NCI-H524 (cell line): ENCODE results near the gene PAEP.

Experiments used
- DNase-seq, 2 experiments: peaks; one replicate each; lab custom pipeline; 2025; lab: John Stamatoyannopoulos, UW

Gene PAEP

GRCh38 chr9:135579889-135580660 is 18.5 kb downstream of the PAEP start:
- DNase-seq = no peak

DNA sequence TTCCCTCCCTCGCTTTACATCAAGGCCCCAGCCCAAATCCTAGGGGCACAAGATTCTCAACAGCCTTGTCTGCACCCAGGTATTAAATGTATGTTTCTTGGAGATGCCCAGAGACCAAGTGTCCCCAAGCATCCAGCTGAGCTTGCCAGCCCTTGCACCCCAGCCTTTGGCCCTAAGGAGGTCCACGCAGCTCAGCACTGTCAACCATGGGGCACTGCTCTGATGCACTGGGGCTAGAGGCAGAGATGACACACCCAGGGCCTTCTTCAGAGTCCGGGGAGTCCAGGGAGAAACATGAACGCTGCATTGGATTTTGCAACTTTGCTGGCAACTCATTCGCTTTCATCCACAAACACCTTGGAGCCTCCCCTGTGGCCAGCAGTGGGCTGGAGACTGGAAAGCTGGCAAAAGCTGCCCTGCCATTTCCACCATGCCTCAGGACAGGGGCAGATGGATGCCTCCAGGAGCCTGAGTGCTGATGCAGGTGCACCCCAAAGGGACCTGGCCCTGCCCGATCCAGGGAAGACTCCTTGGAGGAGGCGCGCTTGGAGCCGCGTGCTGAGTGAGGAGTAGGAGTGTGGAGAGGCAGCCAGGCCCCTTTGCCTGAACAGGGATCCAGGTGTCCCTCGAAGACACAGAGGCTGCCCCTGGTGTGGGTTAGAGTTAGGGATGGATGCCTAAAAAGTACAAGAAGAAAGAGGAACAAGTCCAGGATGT is 19.3 kb downstream of the PAEP start:
- DNase-seq = no peak

GRCh38 chr9:135581636-135582426 is 20.3 kb downstream of the PAEP start:
- no peak for DNase-seq

GRCh38 chr9:135582541-135582940 is 21.0 kb downstream of the PAEP start:
- no peak for DNase-seq

DNA sequence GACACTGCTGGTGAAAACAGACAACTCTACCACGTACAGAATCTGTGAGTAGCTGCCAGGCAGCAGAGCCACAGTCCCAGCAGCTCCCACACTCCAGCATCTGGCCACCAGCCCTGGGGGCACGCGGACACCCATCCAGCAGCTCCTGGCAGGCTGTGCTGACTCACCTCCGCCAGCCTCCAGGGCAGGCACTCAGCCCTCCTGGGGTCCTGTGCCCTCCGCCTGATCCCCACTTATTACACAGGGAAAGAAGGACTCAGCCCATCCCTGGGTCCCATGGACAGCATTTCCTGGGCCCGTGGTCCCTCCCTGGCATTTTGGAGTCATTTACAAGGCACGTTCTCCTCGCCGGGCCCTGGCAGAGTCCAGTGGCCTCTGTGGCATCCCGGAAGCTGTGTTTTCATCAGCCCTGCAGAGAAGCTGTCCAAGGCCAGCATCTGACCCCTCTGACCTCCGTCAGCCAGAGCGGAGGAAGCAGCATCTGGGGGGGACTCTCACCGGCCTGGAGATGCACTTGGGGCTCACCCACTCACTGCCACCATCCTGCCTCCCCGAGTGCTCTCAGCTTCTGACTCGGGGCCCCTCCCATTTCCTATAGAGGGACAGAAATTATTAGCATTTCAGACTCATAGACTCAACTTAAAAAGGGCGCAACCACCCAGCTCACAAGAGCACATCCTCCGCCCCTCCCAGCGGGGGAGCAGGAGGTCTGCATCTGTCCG is 21.6 kb downstream of the PAEP start:
- no peak for DNase-seq

DNA sequence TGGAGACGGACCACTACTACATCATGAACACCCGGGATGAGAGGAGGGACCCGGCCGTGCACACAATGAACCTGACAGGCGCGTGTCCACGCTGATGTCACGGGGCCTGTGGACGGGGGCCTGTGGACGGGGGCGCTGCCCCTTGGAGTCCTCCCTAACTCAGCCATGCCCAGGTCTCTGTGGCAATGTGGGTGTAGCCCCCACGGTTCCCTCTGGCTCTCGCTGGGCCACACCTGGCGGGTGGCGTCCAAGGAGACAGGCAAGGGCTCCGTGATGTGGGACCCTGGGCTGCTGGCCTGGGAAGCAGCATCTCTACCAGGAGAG is 22.1 kb downstream of the PAEP start:
- DNase-seq = no peak

- no peak for DNase-seq
These were observed 22.8 kb downstream of the PAEP start for GRCh38 chr9:135584371-135584770.

DNA sequence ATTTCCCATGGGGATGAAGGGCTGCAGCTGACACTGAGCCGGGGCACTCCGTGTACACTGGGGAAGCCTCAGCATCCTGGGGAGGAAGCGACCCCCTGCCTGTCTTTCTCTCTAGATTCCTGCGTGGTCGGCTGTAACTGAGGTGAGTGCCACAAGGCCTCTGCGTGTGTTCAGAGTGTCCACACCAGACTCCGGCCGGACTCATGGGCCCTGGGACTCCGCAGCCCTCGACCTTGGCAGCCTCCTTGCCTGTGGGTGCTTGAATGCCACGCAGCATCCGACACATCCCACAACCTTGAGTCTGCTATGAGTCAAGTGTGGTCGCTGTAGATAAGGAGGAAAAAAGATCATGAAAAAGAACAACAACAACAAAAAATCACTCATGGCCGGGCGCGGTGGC is 23.4 kb downstream of the PAEP start:
- no peak for DNase-seq

DNA sequence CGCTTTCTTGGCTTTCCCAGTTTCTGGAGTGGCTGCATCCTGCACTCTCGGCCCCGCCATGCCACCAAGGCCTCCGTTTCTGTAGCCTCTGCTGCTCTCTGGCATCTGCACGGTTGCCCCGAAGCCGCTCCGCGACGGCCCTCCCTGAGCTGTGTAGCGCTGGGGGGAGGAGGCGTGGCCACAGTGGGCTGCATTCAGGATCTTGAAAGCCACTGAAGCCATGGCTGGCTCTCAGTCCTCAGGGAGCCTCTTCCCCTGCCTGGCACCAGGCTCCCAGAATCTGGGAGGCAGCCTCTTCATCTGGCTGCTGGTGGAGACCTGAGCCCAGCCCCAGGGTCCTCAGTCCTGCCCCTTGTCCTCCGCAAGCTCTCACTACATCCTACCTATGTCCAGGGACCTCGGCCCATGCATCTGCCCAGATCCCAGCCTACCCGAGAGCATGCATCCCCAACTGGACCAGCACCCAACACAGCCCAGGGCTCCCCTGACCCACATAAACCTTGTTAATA is 25.1 kb downstream of the PAEP start:
- no peak for DNase-seq

GRCh38 chr9:135587658-135588057 is 26.1 kb downstream of the PAEP start:
- DNase-seq = no peak

- no peak for DNase-seq
These were observed 26.8 kb downstream of the PAEP start for GRCh38 chr9:135588371-135588770.

DNA sequence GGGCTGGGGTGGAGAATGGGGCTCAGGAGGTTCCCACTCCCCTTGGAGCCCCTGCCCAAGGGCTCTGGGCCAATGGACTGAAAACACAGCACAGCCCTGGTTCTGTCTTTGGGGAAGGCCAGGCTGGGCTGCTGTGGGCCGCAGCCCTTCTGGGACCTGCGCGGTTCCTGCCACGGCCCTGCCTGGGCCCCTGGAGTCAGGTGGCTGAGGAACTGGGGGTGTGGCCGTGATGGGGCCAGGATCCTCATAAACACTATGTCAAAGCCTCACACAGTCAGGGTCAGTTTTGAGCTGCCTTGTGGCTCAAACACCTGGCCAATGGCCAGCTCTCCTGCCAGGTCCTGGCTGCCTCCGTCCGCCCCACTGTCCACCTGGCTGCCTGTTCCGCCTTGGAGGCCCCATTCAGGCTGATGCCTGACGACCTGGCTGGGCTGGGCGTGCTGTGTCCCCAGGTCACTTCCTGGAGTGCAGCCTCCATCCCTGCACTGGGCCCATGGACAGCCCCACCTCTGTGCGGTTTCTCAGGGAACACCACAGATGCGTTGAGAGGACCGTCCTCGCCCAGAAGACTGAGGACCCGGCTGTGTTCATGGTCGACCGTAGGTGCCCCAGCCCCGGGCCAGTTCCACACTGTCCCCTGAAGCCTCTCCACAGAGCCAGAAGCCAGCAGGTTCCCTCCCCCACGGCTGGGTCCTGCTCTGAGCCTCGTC is 27.5 kb downstream of the PAEP start:
- no peak for DNase-seq

- DNase-seq = no peak
These were observed 28.3 kb downstream of the PAEP start for GRCh38 chr9:135589596-135590485.

- DNase-seq = no peak
These were observed 29.0 kb downstream of the PAEP start for GRCh38 chr9:135590486-135591079.

DNA sequence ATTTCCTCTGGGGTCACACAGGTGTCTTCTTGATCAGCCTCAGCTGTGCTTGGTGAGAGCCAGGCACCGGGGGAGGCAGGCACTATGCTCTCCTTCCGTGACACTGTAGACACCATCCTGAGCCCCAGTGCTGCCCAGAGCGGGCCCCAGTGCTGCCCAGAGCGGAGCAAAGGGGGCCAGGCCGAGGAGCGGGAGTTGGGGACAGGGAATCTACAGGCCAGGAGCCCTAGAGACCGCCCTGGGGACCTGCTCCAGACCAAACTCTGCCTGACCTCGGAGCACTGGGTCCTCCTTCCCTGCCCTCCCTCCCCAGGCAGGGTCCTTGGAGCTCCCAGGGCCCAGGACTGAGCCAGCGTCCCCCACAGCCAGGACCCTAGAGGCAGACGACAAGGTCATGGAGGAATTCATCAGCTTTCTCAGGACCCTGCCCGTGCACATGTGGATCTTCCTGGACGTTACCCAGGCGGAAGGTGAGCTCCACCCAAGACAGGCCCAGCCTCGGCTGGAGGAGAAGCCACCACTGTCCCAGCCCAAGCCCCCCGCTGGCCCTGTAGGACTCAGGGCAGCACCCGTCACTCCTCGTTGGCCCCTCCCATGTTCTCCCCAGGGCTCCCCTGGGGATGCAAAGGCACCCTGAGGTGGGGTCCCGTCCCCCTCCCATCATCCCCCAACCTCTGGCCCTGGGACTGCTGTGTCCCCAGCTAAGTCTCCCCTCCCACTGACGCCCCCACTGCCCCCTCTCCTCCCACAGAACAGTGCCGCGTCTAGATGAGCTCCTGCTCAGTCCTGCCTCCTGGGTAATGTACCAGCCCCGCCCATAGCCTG is 30.2 kb downstream of the PAEP start:
- no peak for DNase-seq

GRCh38 chr9:135592331-135592590 is 30.7 kb downstream of the PAEP start:
- DNase-seq = no peak

GRCh38 chr9:135592625-135593024 is 31.1 kb downstream of the PAEP start:
- no peak for DNase-seq

DNA sequence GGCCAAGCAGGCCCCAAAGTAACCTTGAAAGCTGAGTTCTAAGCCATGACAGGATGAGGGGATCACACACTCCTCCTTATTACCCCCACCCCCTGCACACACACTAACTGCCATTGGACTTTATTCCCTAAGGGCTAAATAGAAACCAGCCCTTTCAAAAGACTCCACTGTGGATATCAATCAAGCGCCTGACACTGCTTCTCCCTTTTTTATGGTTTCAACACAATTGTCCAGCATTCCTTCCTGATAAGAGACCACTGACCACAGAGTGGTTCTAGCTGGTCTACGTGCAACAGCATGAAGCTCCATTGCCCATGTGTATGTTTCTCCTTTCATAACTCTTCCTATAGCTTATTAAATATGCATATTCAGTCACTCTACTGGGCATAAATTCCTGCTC is 34.7 kb downstream of the PAEP start:
- DNase-seq = no peak

GRCh38 chr9:135600296-135600817 is 38.8 kb downstream of the PAEP start:
- DNase-seq = no peak
